PC-3 (cell line): ENCODE data around the gene BRI3. TPM values are rescaled to one million over a fixed set of nuclear protein-coding genes. Genes with fewer than 3 reads are reported as not detected.
A peak's percentile ranks its signal among the peaks of the same experiment; 100 is the strongest.

ENCODE experiments used
- ATAC-seq: fragments of 200-7000 bp; cut with Tn5 transposase; 2 replicates; pipeline ENCODE4 v1.9.1; 2020; ENCODE audit warnings: mild to moderate bottlenecking, moderate library complexity
- BruUV-seq: library from RNA; stranded (reverse); fragments of 400-500 nt; replicated peaks from 2 replicates; lab custom pipeline; 2021; lab: Mats Ljungman, UMichigan
- CTCF ChIA-PET: fragments of 300-600 bp; sonication (Branson Sonifier 250); formaldehyde crosslinking; loops from one replicate; lab custom pipeline; 2022; ENCODE audit warnings: antibody characterized with exemption; lab: Charles Lee
- POLR2A ChIA-PET: fragments of 300-600 bp; sonication (Branson Sonifier 250); formaldehyde crosslinking; loops from one replicate; lab custom pipeline; 2022; ENCODE audit warnings: antibody characterized with exemption; ENCODE audit not compliant: unreplicated experiment; lab: Charles Lee
- DNase-seq: peaks from one replicate; pipeline ENCODE4 v3.0.0-alpha.2; 2015
- H2AFZ ChIP-seq: fragments of 300-600 bp; sonication (generic); 2 replicates; pipeline ENCODE4 v1.6.0; 2016; ENCODE audit warnings: antibody characterized with exemption, low read length
- H3F3A ChIP-seq: fragments of 300-600 bp; sonication (generic); one replicate; pipeline ENCODE4 v1.6.0; 2017; ENCODE audit warnings: antibody characterized with exemption, low read length, control low read depth, mild to moderate bottlenecking; ENCODE audit not compliant: unreplicated experiment
- H3K27ac ChIP-seq: fragments of 300-600 bp; sonication (generic); 2 replicates; pipeline ENCODE4 v1.5.1; 2016; ENCODE audit warnings: mild to moderate bottlenecking, low read length
- H3K27me3 ChIP-seq: fragments of 300-600 bp; sonication (generic); 2 replicates; pipeline ENCODE4 v1.6.1; 2016; ENCODE audit warnings: low read length, mixed read lengths
- H3K36me3 ChIP-seq: fragments of 300-600 bp; sonication (generic); 2 replicates; pipeline ENCODE4 v1.6.1; 2016; ENCODE audit warnings: low read depth, mixed run types, low read length, mixed read lengths
- H3K4me1 ChIP-seq: fragments of 300-600 bp; sonication (generic); 2 replicates; pipeline ENCODE4 v1.5.1; 2016; ENCODE audit warnings: low read length; ENCODE audit not compliant: insufficient read depth
- H3K4me2 ChIP-seq: fragments of 300-600 bp; sonication (generic); 2 replicates; pipeline ENCODE4 v1.6.0; 2016; ENCODE audit warnings: low read length
- H3K4me3 ChIP-seq: fragments of 300-600 bp; sonication (generic); 2 replicates; pipeline ENCODE4 v1.5.1; 2016; ENCODE audit warnings: mild to moderate bottlenecking, low read length, mixed read lengths
- H3K79me2 ChIP-seq: fragments of 300-600 bp; sonication (generic); 2 replicates; pipeline ENCODE4 v1.6.1; 2017; ENCODE audit warnings: low read length, mixed read lengths
- H3K9ac ChIP-seq: fragments of 300-600 bp; sonication (generic); 2 replicates; pipeline ENCODE4 v1.6.0; 2016; ENCODE audit warnings: mild to moderate bottlenecking, low read length
- H3K9me2 ChIP-seq: fragments of 300-600 bp; sonication (generic); replicated peaks from 2 replicates; pipeline ENCODE4 v1.6.1; 2016; ENCODE audit warnings: mixed run types, low read length, mixed read lengths
- H3K9me3 ChIP-seq: fragments of 300-600 bp; sonication (generic); 2 replicates; pipeline ENCODE4 v1.6.1; 2016; ENCODE audit warnings: low read length, mixed read lengths
- H4K20me1 ChIP-seq: fragments of 300-600 bp; sonication (generic); 2 replicates; pipeline ENCODE4 v1.6.1; 2016; ENCODE audit warnings: low read length, mixed read lengths
- CTCF ChIP-seq: fragments of 300-600 bp; sonication (generic); conservative IDR thresholded peaks from 2 replicates; pipeline ENCODE4 v1.5.1; 2017; ENCODE audit warnings: antibody characterized with exemption, low read depth, mild to moderate bottlenecking, low read length
- EZH2 ChIP-seq: fragments of 300-600 bp; sonication (generic); IDR thresholded peaks from one replicate; pipeline ENCODE4 v1.6.1; 2017; ENCODE audit warnings: antibody characterized with exemption, mild to moderate bottlenecking, low read length; ENCODE audit not compliant: unreplicated experiment
- EZH2phosphoT487 ChIP-seq: fragments of 300-600 bp; sonication (generic); IDR thresholded peaks from 2 replicates; pipeline ENCODE4 v1.6.1; 2018; ENCODE audit warnings: mild to moderate bottlenecking, antibody characterized with exemption, low read length, borderline replicate concordance
- intact Hi-C: fragments of 100-400 bp; cut with micrococcal nuclease; formaldehyde crosslinking; loops from 2 replicates; pipeline ENCODE4 v1.9.0; 2023
- total RNA-seq: library from RNA; depleted of rRNA; stranded (reverse); fragments of >200 nt; gene quantifications from 2 replicates; pipeline ENCODE4 v1.2.3, GENCODE V29; 2014

The BRI3 gene
- total RNA-seq, 1 experiment from 2014 or later = 55.0 TPM

DNA sequence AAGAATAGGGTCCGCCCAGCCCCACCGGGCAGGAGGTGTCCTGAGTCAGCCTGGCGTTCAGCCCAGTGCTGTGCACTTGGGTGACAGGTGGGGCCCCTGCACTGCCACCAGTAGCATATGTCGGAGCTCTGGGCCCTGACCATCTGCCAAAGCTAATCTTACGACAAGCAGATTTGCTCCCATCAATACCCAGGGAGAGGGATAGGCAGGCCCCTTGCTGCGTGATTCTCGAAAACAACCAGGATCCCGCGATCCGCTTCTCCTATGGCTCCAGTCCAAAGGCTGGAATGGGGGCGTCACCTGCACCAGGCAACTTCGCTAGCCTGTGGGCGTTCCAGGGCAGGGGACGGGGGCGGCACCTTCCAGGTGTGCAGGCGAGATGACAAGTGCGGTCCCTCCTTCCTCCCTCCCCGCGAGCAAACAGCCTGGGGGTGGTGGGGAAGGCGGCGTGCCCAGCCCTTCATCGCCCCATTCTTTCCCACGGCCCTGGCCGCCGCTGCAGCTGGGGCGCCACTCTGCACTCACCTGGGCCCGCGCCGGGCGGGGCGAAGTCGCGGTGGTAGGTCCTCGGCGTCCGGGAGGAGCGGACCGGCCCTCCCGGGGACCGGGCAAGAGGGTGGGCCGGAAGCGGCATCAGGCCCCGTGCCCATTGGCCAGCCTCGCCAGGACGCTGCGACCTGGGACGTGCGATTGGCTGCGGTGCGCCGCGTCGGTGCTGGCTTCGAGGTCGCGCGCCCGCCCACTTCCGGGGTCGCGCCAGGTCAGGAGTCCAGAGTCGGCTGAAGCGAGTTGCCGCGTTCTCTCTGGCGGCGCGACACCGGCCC is 29.7 kb upstream of the BRI3 start, which contains the start of gene TECPR1:
Gene TECPR1 (minus strand): TSS at position 632 of the 824 bp plus-strand sequence. CDS start 6,086 bp downstream, outside the sequence.
- DNase-seq (peak; percentile 92), ATAC-seq (peak; percentile 98)
- Histone ChIP-seq H3K79me2 (peaks cover 25% of the 10 kb centered on the region), H3K27me3 (no peaks in the 10 kb centered on the region), H3K9ac (peak within 1 kb of the TSS; percentile 78), H2AFZ (peak within 1 kb of the TSS; percentile 96), H3K4me1 (peaks cover 28% of the 10 kb centered on the region), H3K4me2 (peak within 1 kb of the TSS; percentile 99), H4K20me1 (no peaks in the 10 kb centered on the region), H3K9me3 (no peaks in the 10 kb centered on the region), H3F3A (no peaks in the 10 kb centered on the region), H3K9me2 (no peaks in the 10 kb centered on the region), H3K36me3 (no peaks in the 10 kb centered on the region), H3K4me3 (peak within 1 kb of the TSS; percentile 99), H3K27ac (peak within 1 kb of the TSS; percentile 65)
- ChIA-PET POLR2A (no interaction called here), CTCF (no interaction called here)
- intact Hi-C loops = loop anchor here (2.0 kb wide), 1 partner anchor 29 kb away; the partner anchor contains the start of gene BRI3
- no TSS peak for BruUV-seq
- TF ChIP-seq CTCF (no peak), EZH2 (no peak), EZH2phosphoT487 (no peak)

GRCh38 chr7:98252425-98253054 is 28.9 kb upstream of the BRI3 start:
- Histone ChIP-seq H3K27ac (peak overlapping the region; percentile 65; the same call in 1 of the 2 replicates), H3K9me2 (no peaks in the 10 kb centered on the region), H3K27me3 (no peaks in the 10 kb centered on the region), H3K9ac (peak overlapping the region; percentile 78), H3K4me1 (peaks cover 28% of the 10 kb centered on the region), H3K4me3 (peak overlapping the region; percentile 99), H3K9me3 (no peaks in the 10 kb centered on the region), H3K79me2 (peaks cover 25% of the 10 kb centered on the region), H3K36me3 (no peaks in the 10 kb centered on the region), H4K20me1 (no peaks in the 10 kb centered on the region), H2AFZ (peak overlapping the region; percentile 96), H3K4me2 (peak overlapping the region; percentile 99), H3F3A (no peaks in the 10 kb centered on the region)
- ATAC-seq = peak; percentile 34
- intact Hi-C loops = no loop called here
- ChIA-PET POLR2A (no interaction called here), CTCF (no interaction called here)
- DNase-seq = no peak
- TF ChIP-seq EZH2 = no peak
- no peak for TF ChIP-seq CTCF
- no peak for TF ChIP-seq EZH2phosphoT487
- TSS peak; percentile 71 for BruUV-seq
